GM11168 (cell line): ENCODE results near the gene NUP155.
"Not testable (repeated sequence)": the region's sequence is repeated elsewhere in the genome, so short reads cannot be mapped to it uniquely, and the experiment has no call there.

Experiments used
- in situ Hi-C: fragments of 300-500 bp; cut with MboI; formaldehyde crosslinking; loops from one replicate; pipeline ENCODE4 v1.12.0; 2022; ENCODE audit warnings: low sequenced_read_pairs; ENCODE audit not compliant: unreplicated experiment

NUP155 gene

DNA sequence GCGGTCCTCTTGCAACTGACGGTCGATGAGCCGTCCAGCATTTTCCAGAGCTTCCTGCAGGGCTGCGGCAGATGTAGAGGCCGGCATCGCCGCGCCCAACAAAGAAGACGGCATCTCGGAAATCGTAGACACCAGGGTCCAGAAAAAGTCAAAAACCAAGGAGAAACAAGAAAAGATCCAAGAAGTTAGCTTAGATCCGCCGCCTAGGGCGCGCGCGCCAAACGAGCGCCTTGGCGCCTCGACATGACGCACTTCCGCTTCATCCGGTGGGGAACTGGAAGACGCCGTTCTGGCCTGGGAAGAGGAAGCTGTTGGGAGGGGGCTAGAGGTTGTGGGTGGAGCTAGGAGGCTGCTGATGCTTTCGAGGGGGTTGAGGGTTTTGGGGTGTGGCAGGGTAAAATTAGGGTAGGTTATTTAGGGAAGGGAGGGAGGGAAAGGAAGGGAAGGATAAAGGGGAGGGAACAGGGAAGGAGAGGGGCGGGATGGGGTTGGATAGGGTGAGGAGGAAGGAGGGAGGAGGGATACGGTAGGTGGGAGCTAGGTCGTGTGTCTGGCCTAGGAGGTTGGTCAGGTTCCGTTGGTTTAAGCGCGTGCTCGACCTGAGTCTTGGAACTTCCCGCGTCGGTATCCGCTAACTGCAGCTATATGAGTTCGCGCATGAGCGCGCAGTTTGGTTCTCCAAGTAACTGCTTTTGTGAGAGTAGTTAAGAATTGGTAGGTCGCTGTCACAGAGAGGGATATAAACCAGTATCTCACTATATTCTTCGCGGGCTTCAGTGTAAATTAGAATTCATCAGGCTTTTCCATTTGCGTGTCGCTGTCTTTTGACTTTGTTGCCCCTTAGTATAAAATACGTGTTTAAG, at the start of gene NUP155:
TSS of gene NUP155 (minus strand) at position 243 of the 863 bp plus-strand sequence. CDS start at position 114, 129 bp downstream.
- in situ Hi-C loops, result no loop called here

DNA sequence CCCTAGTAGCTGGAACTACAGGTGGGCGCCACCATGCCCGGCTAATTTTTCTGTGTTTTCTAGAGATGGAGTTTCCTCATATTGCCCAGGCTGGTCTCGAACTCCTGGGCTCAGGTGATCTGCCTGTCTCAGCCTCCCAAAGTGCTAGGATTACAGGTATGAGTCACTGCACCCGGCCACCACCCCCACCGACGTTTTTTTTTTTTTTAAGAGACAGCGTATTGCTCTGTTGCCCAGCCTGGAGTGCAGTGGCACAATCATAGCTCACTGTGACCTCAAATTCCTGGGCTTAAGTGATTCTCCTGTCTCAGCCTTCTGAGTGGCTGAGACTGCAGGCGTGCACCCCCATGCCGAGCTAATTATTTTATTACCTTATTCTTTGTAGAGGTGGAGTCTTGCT, 46.4 kb upstream of the NUP155 start:
- in situ Hi-C loops, result no loop called here

DNA sequence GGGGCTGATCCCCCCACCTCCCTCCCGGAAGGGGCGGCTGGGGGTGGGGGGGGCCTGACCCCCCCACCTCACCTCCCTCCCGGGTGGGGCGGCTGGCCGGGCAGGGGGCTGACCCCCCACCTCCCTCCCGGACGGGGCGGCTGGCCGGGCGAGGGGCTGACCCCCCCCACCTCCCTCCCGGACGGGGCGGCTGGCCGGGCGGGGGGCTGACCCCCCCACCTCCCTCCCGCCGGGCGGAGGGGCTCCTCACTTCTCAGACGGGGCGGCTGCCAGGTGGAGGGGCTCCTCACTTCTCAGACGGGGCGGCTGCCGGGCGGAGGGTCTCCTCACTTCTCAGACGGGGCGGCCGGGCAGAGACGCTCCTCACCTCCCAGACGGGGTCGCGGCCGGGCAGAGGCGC, 44.5 kb upstream of the NUP155 start:
- in situ Hi-C loops, result not testable (repeated sequence)

DNA sequence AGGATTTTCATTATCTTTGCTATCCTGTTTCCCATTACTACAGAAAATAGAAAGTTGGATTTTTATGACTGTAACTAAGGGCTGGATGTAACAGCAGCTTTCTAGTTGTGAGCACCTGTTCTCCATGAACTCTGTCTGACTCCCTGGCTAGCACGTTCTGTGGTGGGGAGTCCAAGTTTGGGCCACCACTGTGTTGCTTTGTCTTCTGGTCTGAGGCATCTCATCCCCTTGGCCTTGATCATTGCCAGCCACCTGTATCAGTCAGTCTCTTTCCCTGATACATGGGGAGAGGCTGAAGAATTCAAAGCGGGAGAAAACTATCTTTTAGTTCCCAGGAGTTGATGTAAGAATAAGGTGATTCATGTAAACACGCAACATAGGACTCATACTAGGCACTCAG, 41.6 kb upstream of the NUP155 start:
- in situ Hi-C loops, result no loop called here

DNA sequence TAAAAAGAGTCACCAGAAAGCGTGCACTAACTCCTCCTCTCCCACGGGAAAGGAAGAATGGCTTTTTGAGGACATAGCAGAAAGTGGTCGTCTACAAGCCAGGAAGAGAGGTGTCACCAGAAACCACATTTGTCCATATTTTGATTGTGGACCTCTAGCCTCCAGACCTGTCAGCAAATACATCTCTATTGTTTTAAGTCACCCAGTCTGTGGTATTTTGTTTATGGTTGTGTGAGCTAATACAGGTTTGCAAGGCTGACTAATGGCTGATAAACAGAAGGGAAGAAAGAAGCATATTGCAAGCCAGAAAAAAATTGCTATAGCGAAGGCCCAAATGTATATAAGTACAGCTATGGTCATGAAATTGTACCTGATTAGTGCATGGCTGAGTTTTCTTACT, 29.6 kb upstream of the NUP155 start:
- in situ Hi-C loops, result no loop called here

DNA sequence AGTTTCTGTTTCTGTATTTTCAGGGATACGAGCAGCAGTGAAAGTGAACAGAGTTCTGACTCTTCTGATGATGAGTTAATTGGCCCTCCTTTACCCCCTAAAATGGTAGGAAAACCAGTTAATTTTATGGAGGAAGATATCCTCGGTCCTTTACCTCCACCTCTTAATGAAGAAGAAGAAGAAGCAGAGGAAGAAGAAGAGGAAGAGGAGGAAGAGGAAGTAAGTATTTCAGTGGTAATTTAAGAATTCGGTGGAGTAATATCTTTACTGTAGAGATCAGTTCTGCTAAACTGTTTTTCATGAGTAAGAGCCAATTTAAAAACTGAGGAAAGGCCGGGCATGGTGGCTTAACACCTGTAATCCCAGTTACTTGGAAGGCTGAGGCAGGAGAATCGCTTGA, 25.4 kb upstream of the NUP155 start:
- in situ Hi-C loops, result no loop called here

DNA sequence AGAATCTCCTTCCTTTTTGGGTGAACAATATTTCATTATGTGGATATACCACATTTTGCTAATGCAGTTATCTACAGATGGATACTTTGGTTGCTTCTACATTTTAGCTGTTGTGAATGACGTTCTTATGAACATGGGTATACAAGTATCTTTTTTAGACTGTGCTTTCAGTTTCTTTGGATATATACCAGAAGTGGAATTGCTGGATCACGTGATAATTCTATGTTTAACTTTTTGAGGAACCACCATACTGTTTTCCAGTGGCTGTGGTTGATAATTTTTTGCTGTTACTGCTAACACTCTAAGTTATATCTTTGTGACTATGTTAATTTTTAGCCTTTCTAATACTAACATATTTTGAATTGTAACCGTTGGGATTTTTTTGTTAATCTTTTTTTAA, 20.7 kb upstream of the NUP155 start:
- in situ Hi-C loops, result no loop called here

DNA sequence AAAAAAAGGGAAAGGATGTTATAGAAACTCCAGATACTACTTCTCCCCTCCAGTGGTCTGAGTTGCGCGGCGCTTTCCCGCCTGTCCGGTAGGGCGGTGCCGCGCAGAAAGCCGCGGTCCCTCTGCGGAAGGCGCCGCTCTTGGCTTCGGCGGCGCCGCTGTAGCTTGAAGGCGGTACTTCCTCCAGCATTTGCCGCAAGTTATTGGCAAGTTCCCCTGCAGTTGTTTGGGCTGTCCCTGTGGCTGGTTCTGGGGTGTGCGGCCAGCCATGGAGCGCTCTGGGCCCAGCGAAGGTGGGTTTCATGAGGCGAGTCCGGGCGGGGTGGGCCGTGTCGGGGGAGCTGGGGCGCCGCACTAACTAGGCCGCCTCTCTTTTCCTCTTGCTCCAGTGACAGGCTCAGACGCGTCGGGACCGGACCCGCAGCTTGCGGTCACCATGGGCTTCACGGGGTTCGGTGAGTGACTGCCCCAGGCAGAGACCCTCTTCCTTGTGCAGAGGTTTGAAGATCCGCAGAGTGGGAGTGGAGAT, 8.3 kb upstream of the NUP155 start, which contains the start of gene WDR70:
TSS of gene WDR70 (plus strand) at position 219 of the 529 bp plus-strand sequence. CDS start at position 269, 50 bp downstream.
- in situ Hi-C loops, result not testable (repeated sequence)

DNA sequence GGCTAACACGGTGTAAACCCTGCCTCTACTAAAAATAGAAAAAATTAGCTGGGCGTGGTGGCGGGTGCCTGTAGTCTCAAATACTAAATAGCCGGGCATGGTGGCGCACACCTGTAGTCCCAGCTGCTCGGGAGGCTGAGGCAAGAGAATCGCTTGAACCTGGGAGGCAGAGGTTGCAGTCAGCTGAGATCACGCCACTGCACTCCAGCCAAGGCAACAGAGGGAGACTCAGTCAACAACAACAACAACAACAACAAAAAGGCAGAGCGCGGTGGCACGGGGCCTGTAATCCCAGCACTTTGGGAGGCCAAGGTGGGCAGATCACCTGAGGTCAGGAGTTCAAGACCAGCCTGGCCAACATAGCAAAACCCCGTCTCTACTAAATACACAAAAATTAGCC, 7.2 kb upstream of the NUP155 start:
- in situ Hi-C loops, result not testable (repeated sequence)

DNA sequence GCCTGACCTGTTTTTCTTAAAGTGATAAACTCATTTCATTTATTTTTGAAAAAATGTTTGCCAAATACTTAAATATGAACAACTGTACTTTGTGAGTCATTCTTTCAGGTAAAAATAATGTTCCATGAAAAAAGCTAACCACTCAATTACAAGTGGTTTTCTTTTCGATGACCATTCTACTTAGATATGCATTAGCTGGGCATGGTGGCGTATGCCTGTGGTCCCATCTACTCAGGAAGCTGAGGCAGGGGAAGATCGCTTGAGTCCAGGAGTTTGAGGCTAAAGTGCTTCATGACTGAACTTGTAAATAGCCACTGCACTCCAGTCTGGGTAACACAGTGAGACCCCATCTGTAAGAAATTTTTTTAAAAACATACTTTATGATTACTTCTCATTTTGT, 4.2 kb upstream of the NUP155 start:
- in situ Hi-C loops, result no loop called here

DNA sequence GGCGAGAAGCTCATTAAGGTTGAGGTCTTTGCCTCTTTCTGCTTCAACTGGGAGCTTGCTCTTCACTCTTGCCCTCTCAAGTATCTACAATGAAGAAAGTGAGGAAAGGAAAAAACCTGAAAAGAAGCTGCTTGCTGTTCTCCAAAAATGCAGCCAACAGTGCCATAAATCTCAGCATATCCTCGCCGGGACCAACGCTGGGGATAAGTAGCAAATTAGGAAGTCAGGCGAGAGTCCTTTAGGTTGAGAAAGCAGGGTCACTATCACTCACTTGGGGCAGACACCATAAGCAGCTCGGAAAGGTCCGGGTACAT, 399 bp downstream of the NUP155 start:
- in situ Hi-C loops, result no loop called here

DNA sequence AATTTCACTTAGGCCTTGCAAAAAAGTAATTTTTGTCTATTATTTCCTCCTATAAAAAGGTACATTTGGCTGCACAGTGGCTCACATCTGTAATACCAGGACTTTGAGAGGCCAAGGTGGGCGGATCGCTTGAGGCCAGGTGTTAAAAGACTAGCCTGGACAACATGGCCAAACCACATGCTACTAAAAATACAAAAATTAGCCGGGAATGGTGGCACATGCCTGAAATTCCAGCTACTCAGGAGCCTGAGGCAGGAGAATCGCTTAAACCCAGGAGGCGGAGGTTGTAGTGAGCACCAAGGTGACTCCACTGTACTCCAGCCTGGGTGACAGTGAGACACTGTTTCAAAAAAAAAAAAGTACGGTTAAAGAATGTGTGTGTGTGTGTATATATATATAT, 15.7 kb downstream of the NUP155 start:
- in situ Hi-C loops, result no loop called here

DNA sequence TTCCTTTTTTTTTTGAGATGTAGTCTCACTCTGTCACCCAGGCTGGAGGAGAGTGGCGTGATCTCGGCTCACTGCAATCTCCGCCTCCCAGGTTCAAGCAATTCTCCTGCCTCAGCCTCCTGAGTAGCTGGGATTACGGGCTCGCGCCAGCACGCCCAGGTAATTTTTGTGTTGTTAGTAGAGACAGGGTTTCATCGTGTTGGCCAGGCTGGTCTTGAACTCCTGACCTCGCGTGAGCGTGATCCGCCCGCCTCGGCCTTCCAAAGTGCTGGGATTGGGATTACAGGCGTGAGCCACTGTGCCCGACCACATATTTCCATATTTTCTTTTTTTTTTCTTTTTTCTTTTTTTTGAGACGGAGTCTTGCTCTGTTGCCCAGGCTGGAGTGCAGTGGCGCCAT, 28.2 kb downstream of the NUP155 start:
- in situ Hi-C loops, result not testable (repeated sequence)

DNA sequence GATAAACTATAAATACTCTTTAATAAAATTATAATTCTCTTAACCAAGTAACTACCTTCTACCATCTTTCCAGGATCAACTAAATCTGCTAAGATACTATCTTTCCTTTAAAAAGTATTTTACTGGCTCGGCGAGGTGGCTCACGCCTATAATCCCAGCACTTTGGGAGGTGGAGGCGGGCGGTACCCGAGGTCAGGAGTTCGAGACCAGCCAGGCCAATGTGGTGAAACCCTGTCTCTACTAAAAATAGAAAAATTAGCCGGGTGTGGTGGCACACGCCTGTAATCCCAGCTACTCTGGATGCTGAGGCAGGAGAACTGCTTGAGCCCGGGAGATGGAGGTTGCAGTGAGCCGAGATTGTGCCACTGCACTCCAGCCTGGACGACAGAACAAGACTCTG, 36.2 kb downstream of the NUP155 start:
- in situ Hi-C loops, result not testable (repeated sequence)

DNA sequence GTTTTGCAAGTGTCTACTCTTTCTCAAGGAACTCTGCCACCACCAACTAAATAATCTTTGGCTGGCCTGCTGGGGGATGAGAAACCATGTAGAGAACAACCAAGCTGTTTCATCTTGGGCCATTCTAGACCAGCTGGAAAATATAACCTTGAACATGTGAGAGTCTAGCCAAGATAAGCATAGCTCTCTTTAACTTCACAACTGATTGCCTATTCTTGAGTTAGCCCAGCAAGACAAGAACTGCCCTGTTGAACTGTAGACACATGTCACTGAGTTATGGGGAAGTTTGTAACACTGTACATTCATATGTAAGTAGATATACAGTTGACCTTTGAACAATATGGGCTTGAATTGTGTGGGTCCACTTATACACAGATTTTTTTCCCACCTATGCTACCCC, 44.4 kb downstream of the NUP155 start:
- in situ Hi-C loops, result no loop called here

DNA sequence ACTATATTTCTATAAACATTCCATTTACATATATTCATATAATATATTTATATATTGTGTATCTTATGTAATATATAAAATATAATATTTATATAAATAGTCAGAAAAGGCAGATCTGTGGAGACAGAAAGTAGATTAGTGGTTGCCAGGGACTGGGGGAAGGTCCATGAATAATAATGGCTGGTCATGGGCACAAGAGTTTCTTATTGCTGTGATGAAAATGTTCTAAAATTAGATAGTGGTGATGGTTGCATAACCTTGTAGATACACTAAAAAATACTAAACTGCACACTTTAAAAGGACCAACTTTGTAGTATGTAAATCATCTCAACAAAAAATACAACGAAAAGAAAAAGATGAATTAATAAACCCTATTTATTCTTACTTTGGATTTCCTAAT, 47.3 kb downstream of the NUP155 start:
- in situ Hi-C loops, result no loop called here

DNA sequence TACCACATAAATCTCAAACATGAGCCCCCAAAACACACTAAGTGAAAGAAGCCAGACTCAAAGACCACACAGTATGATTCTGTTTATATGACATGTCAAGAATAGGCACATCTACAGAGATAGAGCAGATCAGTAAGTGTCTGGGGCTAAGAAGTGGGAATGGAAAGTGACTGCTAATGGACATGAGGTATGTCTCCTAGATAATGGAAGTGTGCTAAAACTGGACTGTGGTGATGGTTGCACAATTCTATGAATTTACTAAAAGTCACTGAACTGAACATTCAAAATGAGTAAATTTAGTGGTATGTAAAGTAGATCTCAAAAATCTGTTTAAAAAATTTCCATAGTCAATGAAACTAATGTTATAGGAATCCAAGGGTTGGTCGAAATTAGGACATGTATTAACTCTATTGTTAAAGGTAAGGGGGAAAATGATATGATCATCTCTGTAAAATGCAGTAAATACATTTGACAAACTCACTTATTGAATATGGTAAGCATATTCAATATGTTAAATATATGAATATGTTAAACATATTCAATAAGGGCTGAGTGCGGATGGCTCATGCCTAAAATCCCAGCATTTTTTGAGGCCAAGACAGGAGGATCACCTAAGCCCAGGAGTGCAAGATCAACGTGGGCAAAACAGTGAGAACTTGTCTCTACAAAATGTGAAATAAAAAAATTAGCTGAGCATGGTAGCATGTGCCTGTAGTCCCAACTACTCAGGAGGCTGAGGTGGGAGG, 51.7 kb downstream of the NUP155 start:
- in situ Hi-C loops, result no loop called here

DNA sequence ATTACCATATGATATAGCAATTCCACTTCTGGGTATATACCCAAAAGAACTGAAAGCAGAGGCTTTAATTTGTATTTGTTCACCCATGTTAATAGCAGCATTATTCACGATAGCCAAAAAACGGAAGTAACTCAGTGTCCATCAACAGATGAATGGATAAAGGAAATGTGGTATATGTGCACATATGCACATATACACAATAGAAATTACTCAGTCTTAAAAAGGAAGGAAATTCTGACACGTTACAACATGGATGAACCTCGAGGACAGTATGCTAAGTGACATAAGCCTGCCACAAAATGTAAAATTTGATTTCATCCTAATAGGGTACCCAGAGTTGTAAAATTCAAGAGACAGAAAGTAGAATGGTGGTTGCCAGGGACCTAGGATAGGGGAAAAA, 54.9 kb downstream of the NUP155 start:
- in situ Hi-C loops, result no loop called here

DNA sequence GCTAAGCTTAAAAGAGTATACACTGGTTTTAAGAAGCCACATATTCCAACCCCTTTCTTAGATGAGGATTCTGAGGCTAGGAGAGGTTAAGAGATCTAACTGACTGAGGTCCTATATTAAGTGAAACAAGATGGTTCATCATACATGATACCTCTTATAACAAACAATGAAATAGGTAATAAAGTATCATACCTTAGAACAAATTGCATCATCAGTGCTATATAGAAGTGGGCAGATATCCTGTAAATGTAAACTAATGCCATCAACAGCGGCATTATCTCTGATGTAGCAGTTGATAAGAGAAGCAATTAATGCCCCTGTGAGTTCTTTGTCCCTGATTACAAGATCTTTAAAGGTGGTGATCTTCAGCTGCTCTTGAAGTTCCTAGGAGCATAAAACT, 60.5 kb downstream of the NUP155 start:
- in situ Hi-C loops, result no loop called here

DNA sequence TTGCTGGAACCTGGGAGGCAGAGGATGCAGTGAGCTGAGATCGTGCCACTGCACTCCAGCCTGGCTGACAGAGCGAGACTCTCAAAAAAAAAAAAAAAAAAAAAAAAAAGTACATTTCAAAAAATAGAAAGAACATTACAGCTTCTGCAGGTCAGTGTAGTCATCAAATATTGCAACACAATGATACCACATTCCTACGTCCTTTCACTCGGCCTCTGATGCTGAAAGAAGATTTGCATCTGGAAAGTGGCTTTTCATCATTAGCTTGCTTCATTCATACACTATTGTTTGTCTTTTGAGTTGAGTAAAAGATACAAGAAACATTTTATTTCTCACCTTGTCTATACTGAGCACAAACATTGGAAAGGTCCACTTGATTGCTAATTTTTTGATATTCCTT, 62.1 kb downstream of the NUP155 start:
- in situ Hi-C loops, result no loop called here

DNA sequence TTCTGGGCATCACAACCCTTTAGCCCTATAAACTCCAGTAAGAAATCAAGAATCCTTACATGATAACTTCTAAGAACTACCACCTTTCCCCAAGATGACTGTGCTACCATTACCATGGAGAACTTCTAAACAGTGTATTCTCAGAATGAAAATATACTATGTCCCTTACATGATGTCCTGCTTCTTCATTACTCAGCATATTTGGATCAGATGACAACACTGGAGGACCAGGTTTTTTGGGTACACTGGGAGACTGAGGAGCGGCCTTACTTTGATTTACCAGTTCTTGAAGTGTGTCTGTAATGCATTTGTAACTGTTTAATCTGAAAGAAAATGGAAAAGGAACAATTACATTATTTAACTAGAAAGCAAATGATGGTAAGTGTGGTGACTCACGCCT, 66.0 kb downstream of the NUP155 start:
- in situ Hi-C loops, result no loop called here
